DMS114 treated with DMSO at 0.1 percent for 48 hours (cell line): ENCODE data around the gene MB21D2.

Source experiments
- DNase-seq: peaks from one replicate; lab custom pipeline; 2025; ENCODE audit not compliant: unreplicated experiment; lab: John Stamatoyannopoulos, UW

MB21D2 gene

GRCh38 chr3:192835818-192836815 is 81.5 kb downstream of the MB21D2 start:
- no peak for DNase-seq

- no peak for DNase-seq
Measured at GRCh38 chr3:192834428-192834827, 83.2 kb downstream of the MB21D2 start.

DNA sequence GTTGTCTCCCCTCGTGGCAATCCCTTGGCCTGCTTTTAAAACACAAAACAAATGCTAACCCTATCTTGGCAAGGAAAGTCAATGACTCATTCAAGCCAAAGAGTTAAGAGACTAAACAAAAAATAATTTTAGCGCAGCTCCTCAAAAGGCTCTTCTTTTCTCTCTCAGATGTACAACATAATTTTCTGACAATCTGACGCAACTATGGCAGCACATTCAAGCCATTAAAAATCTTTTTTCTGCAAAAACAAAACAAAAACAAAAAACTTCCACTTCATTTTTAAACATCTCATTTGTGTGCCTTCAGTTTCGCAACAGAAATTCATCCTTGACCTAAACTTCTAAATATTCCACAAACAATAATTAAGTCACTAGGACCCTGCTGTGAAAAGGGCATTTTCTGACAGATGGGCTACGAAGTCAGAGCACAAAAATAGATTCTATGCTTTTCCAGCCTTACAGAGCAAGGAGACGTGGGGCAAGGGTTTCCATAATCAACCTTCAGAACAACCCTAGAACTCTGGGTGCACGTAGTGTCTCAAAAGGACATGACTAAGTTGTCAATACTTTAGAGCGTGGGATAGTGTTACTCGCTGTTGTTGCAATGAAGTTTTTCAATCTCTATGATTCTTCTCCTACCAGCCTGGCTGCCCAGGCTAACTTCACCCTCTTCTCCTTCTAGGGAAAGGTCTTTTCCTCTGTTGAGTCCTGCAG is 84.3 kb downstream of the MB21D2 start:
- no peak for DNase-seq

DNA sequence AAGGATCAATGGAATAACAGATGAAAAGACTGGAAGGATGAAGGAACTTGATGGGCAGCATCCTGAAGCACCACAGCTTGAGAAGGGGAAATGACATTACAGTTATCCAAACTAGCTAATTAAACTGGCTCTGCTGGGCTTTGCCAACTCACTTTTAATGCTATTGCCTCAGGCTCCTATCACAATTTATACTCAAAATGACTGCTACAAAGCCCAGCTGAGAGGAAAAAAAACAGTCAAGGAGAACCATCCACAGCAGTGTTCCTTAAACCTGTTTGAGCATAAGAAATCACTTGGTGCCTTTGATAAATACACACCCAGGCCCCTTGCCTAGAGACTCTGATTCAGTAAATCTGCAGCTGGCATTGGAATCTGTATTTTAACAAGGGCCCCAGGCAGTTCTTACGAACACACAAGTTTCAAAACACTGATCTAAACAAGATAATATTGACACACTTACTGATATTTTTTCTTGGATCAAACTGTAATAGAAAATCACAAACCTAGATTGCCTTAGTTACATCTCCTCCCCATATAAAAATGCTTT is 85.8 kb downstream of the MB21D2 start:
- DNase-seq: no peak

DNA sequence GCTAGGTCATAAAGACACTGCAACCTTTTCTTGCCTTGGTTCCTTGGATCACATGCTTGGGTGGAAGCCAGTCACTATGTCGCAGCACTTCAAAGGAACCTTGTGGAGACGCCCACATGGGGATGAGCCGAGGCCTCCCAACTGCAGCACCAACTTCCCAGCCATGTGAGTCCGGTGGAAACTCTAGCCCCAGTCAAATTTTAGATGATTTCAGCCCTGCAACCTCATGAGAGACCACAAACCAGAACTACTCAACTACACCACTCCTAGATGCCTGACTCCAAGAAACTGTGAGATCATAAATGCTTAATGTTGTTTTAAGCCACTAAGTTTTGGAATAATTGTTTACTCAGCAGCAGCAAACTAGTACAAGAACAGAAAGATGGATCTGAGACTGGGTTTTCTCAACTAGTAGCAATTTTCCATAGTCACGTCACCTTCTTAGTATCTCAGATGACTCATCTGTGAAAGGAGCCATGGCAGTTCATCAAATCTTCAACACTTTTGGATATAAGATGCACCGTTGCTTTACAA is 86.5 kb downstream of the MB21D2 start:
- no peak for DNase-seq

DNA sequence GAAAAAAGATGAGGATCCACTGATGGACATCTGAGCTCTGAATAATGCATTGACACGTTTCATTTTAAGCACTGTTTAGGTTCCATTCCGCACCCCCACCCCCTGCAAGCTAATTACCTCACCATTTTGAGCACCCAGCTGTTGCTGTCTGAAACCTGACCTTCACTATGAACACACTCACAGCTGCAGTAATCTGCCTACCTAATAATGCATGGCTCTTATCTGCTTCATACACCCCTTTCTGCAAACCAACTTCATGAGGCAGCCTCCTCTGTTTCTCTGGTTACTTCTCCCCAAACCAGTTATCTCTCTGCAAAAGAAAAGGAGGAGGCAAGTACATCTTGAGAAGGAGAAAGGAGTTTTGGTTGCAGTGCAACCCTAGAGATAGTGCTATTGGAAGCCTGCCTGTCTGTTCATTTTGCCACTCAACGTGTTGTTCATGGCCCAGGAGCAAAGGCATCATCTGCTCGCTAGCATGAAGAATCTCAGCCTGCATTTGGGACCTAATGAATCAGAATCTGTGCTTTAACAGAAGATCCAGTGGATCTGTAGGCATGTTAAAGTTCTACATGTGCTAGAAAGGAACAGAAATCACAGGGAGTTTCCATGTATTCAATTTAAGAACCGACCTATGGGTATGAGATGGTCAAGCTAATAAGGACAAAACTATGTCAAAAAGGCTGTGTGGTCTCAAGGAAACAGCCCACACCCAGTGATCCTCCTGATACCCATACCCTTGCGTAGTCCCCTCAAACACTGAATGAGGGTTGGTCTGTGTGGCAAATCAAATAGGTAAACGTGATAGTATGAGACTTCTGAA is 87.2 kb downstream of the MB21D2 start:
- no peak for DNase-seq

- DNase-seq: no peak
Measured at GRCh38 chr3:192827863-192828594, 89.6 kb downstream of the MB21D2 start.

- no peak for DNase-seq
Measured at GRCh38 chr3:192827208-192827607, 90.4 kb downstream of the MB21D2 start.

DNA sequence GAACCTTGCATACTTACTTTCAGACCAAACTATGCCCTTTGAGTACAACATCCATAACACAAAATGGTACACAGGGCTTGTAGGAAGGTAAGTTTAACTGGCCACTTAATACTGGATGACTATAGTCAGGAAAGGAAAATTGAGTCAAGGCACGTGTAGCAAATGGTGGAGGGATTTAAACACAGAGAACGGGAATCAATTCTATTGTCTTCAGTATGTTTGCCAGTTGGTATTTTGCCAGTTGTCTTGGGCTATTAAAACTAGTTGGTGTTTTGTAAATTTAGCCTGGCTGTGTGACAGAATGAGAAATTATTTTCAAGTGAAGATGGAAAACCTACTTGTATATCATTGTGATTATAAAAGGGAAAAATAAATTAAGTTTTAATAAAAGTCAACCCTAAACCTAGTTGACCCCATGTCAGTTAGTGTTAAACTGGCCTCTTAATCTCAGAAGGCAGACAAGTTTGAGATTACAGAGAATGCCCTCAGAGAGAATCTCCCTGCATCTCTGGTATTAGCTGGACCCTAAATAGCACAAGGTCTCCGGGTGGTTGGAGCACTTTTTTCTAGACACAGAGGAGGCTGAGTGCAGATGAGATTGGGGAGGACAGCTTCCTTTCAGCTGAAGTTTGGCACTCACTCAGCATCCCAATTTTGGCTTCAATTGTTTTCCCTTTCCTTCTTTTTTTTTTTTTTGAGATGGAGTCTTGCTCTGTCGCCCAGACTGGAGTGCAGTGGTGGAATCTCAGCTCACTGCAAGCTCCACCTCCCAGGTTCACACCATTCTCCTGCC is 91.2 kb downstream of the MB21D2 start:
- no peak for DNase-seq

GRCh38 chr3:192825657-192826200 is 91.9 kb downstream of the MB21D2 start:
- DNase-seq: no peak

DNA sequence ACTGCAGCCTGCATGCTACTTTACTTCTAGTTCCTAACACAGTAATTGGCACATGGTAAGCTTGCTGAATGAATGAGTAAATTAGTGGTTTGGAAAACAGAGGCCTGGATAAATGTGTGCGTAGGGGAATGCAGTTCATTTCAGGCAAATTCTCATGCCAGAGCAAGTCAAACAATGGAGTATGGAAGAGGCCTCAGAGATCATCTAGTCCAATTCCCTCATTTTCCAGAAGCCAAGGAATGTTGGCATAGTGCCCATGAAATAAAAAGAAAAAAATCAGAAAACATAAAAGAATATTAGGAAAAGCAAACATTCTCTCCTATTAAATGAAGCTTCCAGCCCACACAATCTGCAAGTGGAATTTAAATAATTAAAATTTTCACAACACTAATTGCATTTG is 92.4 kb downstream of the MB21D2 start:
- no peak for DNase-seq

DNA sequence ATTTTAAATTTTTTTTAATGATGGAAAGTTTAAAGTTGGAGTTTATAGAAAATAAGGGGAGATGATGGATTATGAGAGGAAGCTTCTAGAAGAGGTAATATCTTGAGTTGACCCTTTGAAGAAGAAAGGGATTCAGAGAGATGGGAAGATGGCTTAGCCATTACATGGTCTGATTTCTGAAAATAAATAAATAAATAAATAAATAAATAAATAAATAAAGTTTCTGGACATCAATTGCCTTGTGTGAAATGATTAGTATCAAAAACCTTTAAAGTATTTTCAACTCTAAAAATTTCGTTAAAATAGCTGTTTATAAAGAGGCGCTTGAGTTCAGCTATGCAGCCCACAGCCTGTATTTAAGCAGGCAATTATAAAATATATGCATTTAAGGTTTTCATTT is 93.3 kb downstream of the MB21D2 start:
- no peak for DNase-seq

DNA sequence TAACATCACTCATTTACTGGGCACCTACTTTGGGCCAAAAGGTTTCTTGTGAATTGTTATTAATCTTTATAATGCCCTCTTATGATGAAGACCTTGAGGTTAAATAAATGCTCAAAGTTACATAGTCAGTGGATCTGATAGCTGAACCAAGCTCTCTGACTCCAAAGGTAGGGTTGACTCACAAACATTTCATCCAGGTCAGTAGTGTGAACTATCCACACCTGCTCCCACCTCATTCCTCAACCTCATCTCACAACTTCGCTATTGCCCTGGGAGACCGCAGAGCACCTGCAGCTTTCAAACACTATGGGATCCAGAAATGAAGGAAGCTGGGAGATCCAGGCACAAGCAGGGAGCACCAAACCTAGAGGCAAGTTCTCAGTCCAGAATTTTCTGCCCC is 96.5 kb downstream of the MB21D2 start:
- no peak for DNase-seq

DNA sequence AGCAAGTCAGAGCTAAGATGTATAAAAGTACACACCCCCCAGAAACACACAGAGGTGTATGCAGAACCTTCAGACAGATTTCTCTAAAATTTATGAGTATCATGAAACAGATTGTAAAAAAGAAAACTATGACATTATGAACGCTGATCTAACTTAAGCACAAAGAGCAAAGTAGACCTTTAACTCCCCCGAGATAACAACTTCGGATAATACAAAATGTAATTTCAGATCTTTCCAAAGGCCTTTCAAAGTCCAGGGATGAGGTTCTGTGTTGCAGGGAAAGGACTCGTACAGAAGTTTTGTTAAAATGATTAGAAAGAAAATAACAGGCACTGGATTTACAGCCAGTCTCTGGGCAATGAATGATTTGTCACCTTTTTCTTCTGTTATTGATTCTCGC is 97.5 kb downstream of the MB21D2 start:
- DNase-seq: no peak

DNA sequence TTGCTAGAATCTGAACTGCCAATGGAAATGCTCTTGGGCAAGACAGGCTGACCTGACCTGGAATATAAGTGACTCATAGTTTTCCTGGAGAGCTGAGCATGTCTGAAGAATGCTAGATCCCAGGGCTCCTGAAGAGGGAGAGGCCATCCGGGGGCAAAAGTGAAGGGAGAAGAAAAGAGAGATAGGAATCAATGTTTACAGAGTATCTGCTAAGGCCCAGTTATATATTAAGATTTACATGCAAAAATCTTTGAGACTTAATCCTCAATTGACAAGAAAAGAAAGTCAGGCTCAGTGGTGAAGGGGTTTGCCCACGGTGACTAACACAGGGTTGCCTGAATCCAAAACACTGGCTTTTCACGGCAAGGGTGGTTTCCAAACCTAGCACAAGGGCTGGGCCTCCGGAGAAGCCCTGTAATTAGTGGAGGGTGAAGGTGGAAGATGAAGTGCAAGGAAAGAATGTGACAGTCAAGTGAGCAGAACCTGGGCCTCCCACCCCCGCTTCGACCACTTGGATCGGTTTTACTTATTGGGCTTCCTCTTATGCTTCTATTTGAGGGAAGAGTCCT is 98.6 kb downstream of the MB21D2 start:
- no peak for DNase-seq

- DNase-seq: no peak
Measured at GRCh38 chr3:192818126-192818525, 99.5 kb downstream of the MB21D2 start.

GRCh38 chr3:192817506-192817905 is 100.2 kb downstream of the MB21D2 start:
- no peak for DNase-seq

DNA sequence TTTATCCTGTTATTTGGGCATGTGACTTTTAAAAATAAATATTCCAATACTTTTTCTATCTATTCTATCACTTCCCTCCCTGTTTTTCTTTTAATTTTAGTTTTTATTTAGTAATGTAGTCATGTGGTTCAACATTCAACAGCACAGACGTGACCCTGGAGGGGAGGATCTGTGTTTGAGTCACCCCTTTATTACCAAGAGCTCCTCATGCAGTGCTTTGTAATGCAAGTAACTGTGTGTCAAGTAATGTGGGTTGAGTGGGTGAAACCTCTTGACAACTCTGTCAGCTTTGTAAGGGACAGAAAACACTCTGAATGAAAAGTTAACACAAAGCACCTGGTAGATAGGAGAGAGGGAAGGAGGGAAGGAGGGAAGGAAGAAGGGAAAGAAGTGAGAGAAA is 100.6 kb downstream of the MB21D2 start:
- no peak for DNase-seq

GRCh38 chr3:192816351-192816750 is 101.3 kb downstream of the MB21D2 start:
- peak; percentile 47 for DNase-seq
